T-cell (primary cell): ENCODE measurements around the gene E2F1. TPM values are rescaled to one million over a fixed set of nuclear protein-coding genes. Genes with fewer than 3 reads are reported as not detected.

Experiments
- ATAC-seq, 4 experiments: fragments of 200-7000 bp in 3 of 4; fragments of 150-1000 bp in 1 of 4; cut with Tn5 transposase; replicated peaks in 1 of 4; 1 replicate in 3 of 4; 2 replicates in 1 of 4; pipeline ENCODE4 v1.10.0; 2021; ENCODE audit warnings: moderate library complexity in 3 of 4, mild to moderate bottlenecking in 2 of 4, moderate number of reproducible peaks in 1 of 4
- CTCF ChIA-PET, 2 donors: fragments of 300-600 bp; sonication (Branson Sonifier 250); formaldehyde crosslinking; loops; one replicate each; lab custom pipeline; 2022; ENCODE audit warnings: antibody characterized with exemption in 2 of 2; lab: Charles Lee
- POLR2A ChIA-PET, 2 donors: fragments of 300-600 bp; sonication (Branson Sonifier 250); formaldehyde crosslinking; loops; one replicate each; lab custom pipeline; 2022; ENCODE audit warnings: antibody characterized with exemption in 2 of 2; lab: Charles Lee
- DNase-seq, 35 experiments: peaks; one replicate each; pipeline versions ENCODE4 v3.0.0 to v3.0.0-alpha.2; 2013 to 2023
- H3K27ac ChIP-seq: one replicate; pipeline ENCODE4 v1.5.1; 2013; ENCODE audit warnings: low read length
- H3K27me3 ChIP-seq, 2 experiments: replicated peaks in 1 of 2; 1 replicate in 1 of 2; 2 replicates in 1 of 2; pipeline versions ENCODE4 v1.6.1 to v1.7.0; 2013; ENCODE audit warnings: low read length in 1 of 2, mixed read lengths in 1 of 2; ENCODE audit not compliant: control insufficient read depth in 2 of 2, insufficient read depth in 2 of 2; ENCODE audit errors: extremely low read depth in 1 of 2
- H3K36me3 ChIP-seq, 2 donors: 1 replicate in 1 of 2; 2 replicates in 1 of 2; pipeline versions ENCODE4 v1.6.1 to v1.7.0; 2013; ENCODE audit warnings: low read length in 1 of 2; ENCODE audit not compliant: control insufficient read depth in 2 of 2, insufficient read depth in 1 of 2; ENCODE audit errors: extremely low read depth in 1 of 2
- H3K4me1 ChIP-seq, 2 experiments: 1 replicate in 1 of 2; 2 replicates in 1 of 2; pipeline versions ENCODE4 v1.6.1 to v1.7.0; 2013; ENCODE audit warnings: low read length in 2 of 2, mixed read lengths in 1 of 2; ENCODE audit not compliant: insufficient read depth in 2 of 2, control insufficient read depth in 1 of 2; ENCODE audit errors: extremely low read depth in 1 of 2
- H3K4me3 ChIP-seq, 2 donors: 1 replicate in 1 of 2; 2 replicates in 1 of 2; pipeline versions ENCODE4 v1.5.1 to v1.7.0; 2013; ENCODE audit warnings: mild to moderate bottlenecking in 2 of 2, low read length in 1 of 2, moderate library complexity in 1 of 2; ENCODE audit not compliant: control insufficient read depth in 1 of 2; ENCODE audit errors: extremely low read depth in 1 of 2
- H3K9me3 ChIP-seq: 2 replicates; pipeline ENCODE4 v1.7.0; 2013
- H3K27ac Mint-ChIP-seq, 2 donors: one replicate each; pipeline ENCODE4 v1.8.0; 2020 to 2021; ENCODE audit warnings: mild to moderate bottlenecking in 2 of 2, mixed read lengths in 2 of 2
- H3K27me3 Mint-ChIP-seq, 2 donors: one replicate each; pipeline ENCODE4 v1.8.0; 2021 to 2022; ENCODE audit warnings: mixed read lengths in 2 of 2
- H3K36me3 Mint-ChIP-seq: one replicate; pipeline ENCODE4 v1.8.0; 2021; ENCODE audit warnings: mixed read lengths
- H3K4me1 Mint-ChIP-seq, 3 donors: one replicate each; pipeline ENCODE4 v1.8.0; 2020 to 2022; ENCODE audit warnings: mixed read lengths in 3 of 3, mild to moderate bottlenecking in 1 of 3
- H3K4me3 Mint-ChIP-seq, 3 donors: one replicate each; pipeline ENCODE4 v1.8.0; 2020 to 2022; ENCODE audit warnings: mild to moderate bottlenecking in 3 of 3, mixed read lengths in 3 of 3, moderate library complexity in 3 of 3
- H3K9me3 Mint-ChIP-seq, 3 donors: one replicate each; pipeline ENCODE4 v1.8.0; 2020 to 2022; ENCODE audit warnings: mixed read lengths in 3 of 3
- WGBS: methylation state at CpG from one replicate; pipeline ENCODE4 v1.1.5; 2013; ENCODE audit warnings: missing lambda C conversion rate; ENCODE audit not compliant: insufficient coverage; 5-methylcytosine and 5-hydroxymethylcytosine counted together
- total RNA-seq, 35 experiments: library from RNA in 6 of 35; stranded (reverse) in 6 of 35; fragments of 120-200 nt in 1 of 35; gene quantifications; one replicate each; pipeline versions ENCODE4 v1.2.1 to v1.2.4 and lab custom pipeline; 2013 to 2026

E2F1 gene
- total RNA-seq, 5 donors from 2014 or later (not counting 1 experiment from before 2014, with no cell fraction given): 1.8 to 7.4 (median 4.6) TPM

GRCh38 chr20:33629979-33630378 is 56.2 kb downstream of the E2F1 start:
- peaks cover 53% of the 10 kb centered on the region for H3K36me3 Mint-ChIP-seq
- H3K27ac Mint-ChIP-seq: no peak overlapping the region
- H3K4me3 ChIP-seq: no peak overlapping the region
- DNase-seq: no peak
- ATAC-seq: no peak
- peaks cover 13 to 63% of the 10 kb centered on the region in 2 donors for H3K36me3 ChIP-seq
- H3K27me3 Mint-ChIP-seq: no peaks in the 10 kb centered on the region
- ChIA-PET CTCF (no interaction called here), POLR2A (no interaction called here)
- no peak overlapping the region for H3K27ac ChIP-seq
- peaks cover 8 to 15% (median 15%) of the 10 kb centered on the region in 3 donors for H3K4me1 Mint-ChIP-seq
- 67% methylated on average over 1 of the region's 5 CpGs for WGBS
- H3K4me1 ChIP-seq: peaks cover 3 to 17% of the 10 kb centered on the region in 2 experiments
- no peaks in the 10 kb centered on the region for H3K9me3 Mint-ChIP-seq
- no peak overlapping the region for H3K4me3 Mint-ChIP-seq
- H3K27me3 ChIP-seq: no peaks in the 10 kb centered on the region
- no peaks in the 10 kb centered on the region for H3K9me3 ChIP-seq

GRCh38 chr20:33629533-33629932 is 56.7 kb downstream of the E2F1 start:
- peaks cover 3 to 20% of the 10 kb centered on the region in 2 experiments for H3K4me1 ChIP-seq
- WGBS: 99% methylated on average over 8 of the region's 10 CpGs
- H3K9me3 ChIP-seq: no peaks in the 10 kb centered on the region
- no peak overlapping the region for H3K4me3 Mint-ChIP-seq
- peaks cover 13 to 19% (median 19%) of the 10 kb centered on the region in 3 donors for H3K4me1 Mint-ChIP-seq
- H3K27me3 Mint-ChIP-seq: no peaks in the 10 kb centered on the region
- no peak overlapping the region for H3K27ac ChIP-seq
- H3K36me3 Mint-ChIP-seq: peaks cover 53% of the 10 kb centered on the region
- POLR2A ChIA-PET: no interaction called here
- DNase-seq (no peak), ATAC-seq (no peak)
- peaks cover 0 to under 1% (median 0%) of the 10 kb centered on the region in 3 donors for H3K9me3 Mint-ChIP-seq
- no peak overlapping the region for H3K4me3 ChIP-seq
- H3K27ac Mint-ChIP-seq: peak overlapping the region in 1 of 2 donors; percentile 3
- CTCF ChIA-PET: no interaction called here
- H3K36me3 ChIP-seq: peaks cover 13 to 67% of the 10 kb centered on the region in 2 donors
- no peaks in the 10 kb centered on the region for H3K27me3 ChIP-seq

- Mint-ChIP-seq H3K36me3 (peaks cover 67% of the 10 kb centered on the region), H3K27ac (peak overlapping the region in 1 of 2 donors; percentile 58), H3K27me3 (no peaks in the 10 kb centered on the region), H3K4me1 (peaks cover 13 to 27% (median 26%) of the 10 kb centered on the region in 3 donors), H3K4me3 (no peak overlapping the region), H3K9me3 (peaks cover 0 to 3% (median 0%) of the 10 kb centered on the region in 3 donors)
- no peak overlapping the region for H3K27ac ChIP-seq
- no CpG with 5 or more reads among the region's 4 CpGs for WGBS
- POLR2A ChIA-PET: no interaction called here
- no peak for ATAC-seq
- no peak for DNase-seq
- H3K4me3 ChIP-seq: no peak overlapping the region
- peaks cover 3 to 27% of the 10 kb centered on the region in 2 experiments for H3K4me1 ChIP-seq
- peaks cover 13 to 67% of the 10 kb centered on the region in 2 donors for H3K36me3 ChIP-seq
- CTCF ChIA-PET: interaction anchor here in 1 of 2 donors (0.6 kb wide), 1 partner anchor 867 kb away, joined by 5 read pairs; no protein-coding TSS in a partner anchor
- no peaks in the 10 kb centered on the region for H3K27me3 ChIP-seq
- no peaks in the 10 kb centered on the region for H3K9me3 ChIP-seq
Observed at GRCh38 chr20:33627577-33628216, 58.5 kb downstream of the E2F1 start.

DNA sequence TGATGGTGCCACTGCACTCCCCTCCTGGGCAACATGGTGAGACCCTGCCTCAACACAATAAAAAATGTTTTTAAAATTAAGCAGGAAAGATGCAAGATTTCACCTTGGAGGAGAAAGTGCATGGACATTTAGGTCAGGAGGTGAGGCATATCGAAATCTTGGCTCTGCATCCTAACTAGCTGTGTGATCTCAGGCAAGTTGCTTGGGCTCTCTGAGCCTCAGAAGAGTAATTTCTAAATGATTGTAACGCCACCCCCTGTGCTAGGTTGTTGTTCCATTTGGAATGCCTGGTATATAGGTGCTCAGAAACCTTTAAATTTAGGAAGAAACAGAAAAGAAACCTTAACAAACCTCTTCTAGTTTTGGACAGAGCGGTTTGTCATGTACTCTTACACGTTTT is 60.0 kb downstream of the E2F1 start:
- no peak overlapping the region for H3K27ac ChIP-seq
- H3K36me3 ChIP-seq: peaks cover 13 to 55% of the 10 kb centered on the region in 2 donors
- WGBS: 100% methylated on average over 2 of the region's 4 CpGs
- H3K4me1 Mint-ChIP-seq: peaks cover 13 to 31% (median 30%) of the 10 kb centered on the region in 3 donors
- H3K27ac Mint-ChIP-seq: peak overlapping the region; percentile 22 to 85
- no peak overlapping the region for H3K4me3 Mint-ChIP-seq
- H3K27me3 ChIP-seq: no peaks in the 10 kb centered on the region
- CTCF ChIA-PET: no interaction called here
- POLR2A ChIA-PET: interaction anchor here in 1 of 2 donors (0.6 kb wide), 1 partner anchor 611 kb away, joined by 3 read pairs; no protein-coding TSS in a partner anchor
- H3K9me3 ChIP-seq: no peaks in the 10 kb centered on the region
- H3K4me1 ChIP-seq: peaks cover 3 to 25% of the 10 kb centered on the region in 2 experiments
- no peak overlapping the region for H3K4me3 ChIP-seq
- H3K9me3 Mint-ChIP-seq: peaks cover 0 to 3% (median 0%) of the 10 kb centered on the region in 3 donors
- no peak for DNase-seq
- no peak for ATAC-seq
- H3K36me3 Mint-ChIP-seq: peaks cover 70% of the 10 kb centered on the region
- no peaks in the 10 kb centered on the region for H3K27me3 Mint-ChIP-seq

Other genes starting within 250 kb of the E2F1 start
- 1 to 10 TPM; 4.4 to 7.8 (median 5.5) TPM for gene SNTA1, start 242.6 kb downstream of the E2F1 start, total RNA-seq
- 10 to 100 TPM; 25.2 to 34.2 (median 31.0) TPM for gene CBFA2T2, start 196.3 kb downstream of the E2F1 start, total RNA-seq
- under 1 TPM in 4 of 5 donors, not detected in 1; 0.16 to 0.26 (median 0.22) TPM for gene C20orf144, start 24.1 kb downstream of the E2F1 start, total RNA-seq
- gene ACTL10, start 19.4 kb downstream of the E2F1 start, total RNA-seq: 1 to 10 TPM; 1.1 to 7.9 (median 6.1) TPM
- 10 to 100 TPM in 3 of 5 donors, 1 to 10 TPM in 2; 8.5 to 33.9 (median 28.9) TPM for gene NECAB3, start 12.0 kb downstream of the E2F1 start, total RNA-seq
- gene PXMP4, start 33.9 kb upstream of the E2F1 start, total RNA-seq: 10 to 100 TPM in 3 of 5 donors, 1 to 10 TPM in 2; 6.1 to 15.4 (median 13.9) TPM
- gene ZNF341, start 45.6 kb upstream of the E2F1 start, total RNA-seq: 1 to 10 TPM; 4.0 to 6.1 (median 5.6) TPM
- 10 to 100 TPM; 45.1 to 64.7 (median 60.8) TPM for gene CHMP4B, start 125.0 kb upstream of the E2F1 start, total RNA-seq